DMS 273 treated with DMSO at 0.1 percent for 48 hours (cell line): ENCODE data around the gene GOLM1.

Experiments
- DNase-seq: peaks from one replicate; lab custom pipeline; 2025; lab: John Stamatoyannopoulos, UW

The GOLM1 gene

GRCh38 chr9:86045654-86046053, 53.7 kb downstream of the GOLM1 start:
- DNase-seq, result no peak

- DNase-seq, result no peak
These were observed 55.4 kb downstream of the GOLM1 start for GRCh38 chr9:86043999-86044398.

- DNase-seq, result no peak
These were observed 55.8 kb downstream of the GOLM1 start for GRCh38 chr9:86043586-86043985.

- no peak for DNase-seq
These were observed 57.0 kb downstream of the GOLM1 start for GRCh38 chr9:86042199-86042978.

- DNase-seq, result no peak
These were observed 58.0 kb downstream of the GOLM1 start for GRCh38 chr9:86041311-86041741.

GRCh38 chr9:86040861-86041155, 58.5 kb downstream of the GOLM1 start:
- no peak for DNase-seq

- no peak for DNase-seq
These were observed 59.1 kb downstream of the GOLM1 start for GRCh38 chr9:86039991-86040860.

- DNase-seq, result no peak
These were observed 62.8 kb downstream of the GOLM1 start for GRCh38 chr9:86036555-86036954.

- DNase-seq, result no peak
These were observed 63.4 kb downstream of the GOLM1 start for GRCh38 chr9:86035827-86036440.

GRCh38 chr9:86034863-86035734, 64.3 kb downstream of the GOLM1 start:
- DNase-seq, result no peak

GRCh38 chr9:86027767-86028166, 71.6 kb downstream of the GOLM1 start:
- DNase-seq, result no peak

- no peak for DNase-seq
These were observed 76.6 kb downstream of the GOLM1 start for GRCh38 chr9:86022687-86023266.

- no peak for DNase-seq
These were observed 78.2 kb downstream of the GOLM1 start for GRCh38 chr9:86021166-86021565.

- no peak for DNase-seq
These were observed 78.6 kb downstream of the GOLM1 start for GRCh38 chr9:86020731-86021130.

- DNase-seq, result no peak
These were observed 90.2 kb downstream of the GOLM1 start for GRCh38 chr9:86009133-86009532.

- DNase-seq, result no peak
These were observed 94.0 kb downstream of the GOLM1 start for GRCh38 chr9:86005253-86005775.

- DNase-seq, result no peak
These were observed 103.8 kb downstream of the GOLM1 start for GRCh38 chr9:85995599-85995998.

- DNase-seq, result no peak
These were observed 104.3 kb downstream of the GOLM1 start for GRCh38 chr9:85995097-85995496.

GRCh38 chr9:85994191-85994590, 105.2 kb downstream of the GOLM1 start:
- DNase-seq, result no peak

- DNase-seq, result no peak
These were observed 112.1 kb downstream of the GOLM1 start for GRCh38 chr9:85987236-85987635.

- no peak for DNase-seq
These were observed 114.9 kb downstream of the GOLM1 start for GRCh38 chr9:85984457-85984856.
